Right lobe of liver (tissue), 6 donors: ENCODE data around the gene BZW1. TPM values are rescaled to one million over a fixed set of nuclear protein-coding genes. Genes with fewer than 3 reads are reported as not detected.
A peak's percentile ranks its signal among the peaks of the same experiment; 100 is the strongest.

Experiments used
- ATAC-seq, 4 donors: fragments of 200-7000 bp; cut with Tn5 transposase; one replicate each; pipeline ENCODE4 v1.9.1; 2020; ENCODE audit warnings: mild to moderate bottlenecking in 4 of 4, moderate library complexity in 4 of 4
- DNase-seq, 3 donors: peaks; one replicate each; pipeline ENCODE4 v3.0.0-alpha.2; 2020
- H3K27ac ChIP-seq, 3 donors: fragments of 200-600 bp; one replicate each; pipeline ENCODE4 v1.8.0; 2022
- H3K27me3 ChIP-seq, 2 donors: fragments of 200-600 bp; one replicate each; pipeline ENCODE4 v1.8.0; 2022
- H3K36me3 ChIP-seq, 4 donors: fragments of 200-600 bp; sonication (generic) in 1 of 4; one replicate each; pipeline versions ENCODE4 v1.5.1 to v1.8.0; 2017 to 2022; ENCODE audit warnings: control low read depth in 1 of 4
- H3K4me1 ChIP-seq, 4 donors: fragments of 200-600 bp; sonication (generic) in 1 of 4; one replicate each; pipeline versions ENCODE4 v1.5.1 to v1.8.0; 2017 to 2022; ENCODE audit warnings: control low read depth in 1 of 4
- H3K4me3 ChIP-seq, 3 donors: fragments of 200-600 bp; one replicate each; pipeline ENCODE4 v1.8.0; 2022
- H3K9me3 ChIP-seq, 4 donors: fragments of 200-600 bp; sonication (generic) in 1 of 4; one replicate each; pipeline versions ENCODE4 v1.5.1 to v1.8.0; 2017 to 2022; ENCODE audit warnings: control low read depth in 1 of 4
- POLR2A ChIP-seq: fragments of 450-650 bp; IDR thresholded peaks from one replicate; pipeline ENCODE4 v1.6.1; 2017; ENCODE audit warnings: antibody characterized with exemption, mild to moderate bottlenecking
- WGBS: methylation state at CpG from one replicate; pipeline ENCODE4 v1.1.6; 2018; ENCODE audit warnings: low coverage, low lambda C conversion rate; ENCODE audit not compliant: insufficient coverage; ENCODE audit errors: missing lambda C conversion rate; 5-methylcytosine and 5-hydroxymethylcytosine counted together
- intact Hi-C, 2 donors: fragments of 100-400 bp; cut with DNase I; formaldehyde crosslinking; loops; one replicate each; pipeline versions ENCODE4 v1.11.2 to v1.14.1; 2022
- total RNA-seq, 6 experiments: library from RNA; depleted of rRNA in 2 of 6; stranded (reverse); fragments of >200 nt in 2 of 6; fragmentation: NEBNext Ultra II Directional in 3 of 6; extraction: Animal tissue kit (Norgen Biotek cat#: 25700) in 3 of 6; gene quantifications; one replicate each; pipeline versions ENCODE4 v1.1.0 to v1.2.4, GENCODE V29; 2016 to 2023
- TF ChIP-seq, protein P1 (sequence below), 4 donors: fragments of 200-600 bp in 3 of 4; fragments of 450-650 bp in 1 of 4; IDR thresholded peaks; one replicate each; pipeline versions ENCODE4 v1.5.1 to v1.8.0; 2016 to 2022; ENCODE audit warnings: antibody characterized with exemption in 4 of 4, mild to moderate bottlenecking in 2 of 4
- donor health status: DM: no; HTN: yes; CAD: no.
- donor health status: DM: no; HTN: no; CAD: no.
- donor health status: DM: no; HTN: no; CAD: no.
- donor health status: DM: no; HTN: yes; CAD: no.
- donor health status: DM: no; HTN: yes; CAD: no.

BZW1 gene
- total RNA-seq, 6 experiments from 2014 or later, result 176 to 239 (median 210) TPM

DNA sequence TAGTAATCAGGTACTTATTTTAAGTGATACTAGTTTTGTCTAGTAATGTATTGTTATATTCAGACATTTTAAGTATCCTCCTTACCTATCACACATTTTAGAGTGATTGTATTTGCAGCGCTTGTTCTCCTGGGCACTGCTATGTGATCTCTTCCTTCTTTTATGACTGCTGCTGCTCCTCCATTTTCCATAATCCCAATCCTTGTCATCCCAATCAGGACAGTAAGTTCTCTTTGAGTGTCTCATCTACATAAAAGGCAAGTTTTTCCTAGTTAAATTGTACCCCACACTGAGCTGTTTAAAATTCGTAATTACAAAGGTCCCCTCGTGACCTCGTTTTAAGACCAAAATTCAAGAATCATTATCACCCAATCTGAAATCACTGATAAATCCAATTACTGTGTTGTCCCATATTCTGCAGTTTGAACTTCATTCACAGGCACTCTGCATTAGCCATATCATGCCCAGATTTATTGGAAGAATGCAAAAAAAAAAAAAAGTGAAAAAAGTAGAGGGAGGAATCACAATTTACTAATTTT is 50.0 kb downstream of the BZW1 start:
- Histone ChIP-seq H3K4me3 (peak overlapping the region; percentile 48 to 79 (median 67)), H3K4me1 (peaks cover 0 to 43% (median 7%) of the 10 kb centered on the region in 4 donors), H3K36me3 (peaks cover 15 to 35% (median 27%) of the 10 kb centered on the region in 4 donors), H3K9me3 (no peaks in the 10 kb centered on the region), H3K27me3 (no peaks in the 10 kb centered on the region), H3K27ac (peak overlapping the region; percentile 100)
- ATAC-seq, result no peak
- intact Hi-C loops, result no loop called here
- WGBS, result under 1% methylated on average over 4 of the region's 4 CpGs
- no peak for TF ChIP-seq POLR2A
- TF ChIP-seq, protein P1, sequence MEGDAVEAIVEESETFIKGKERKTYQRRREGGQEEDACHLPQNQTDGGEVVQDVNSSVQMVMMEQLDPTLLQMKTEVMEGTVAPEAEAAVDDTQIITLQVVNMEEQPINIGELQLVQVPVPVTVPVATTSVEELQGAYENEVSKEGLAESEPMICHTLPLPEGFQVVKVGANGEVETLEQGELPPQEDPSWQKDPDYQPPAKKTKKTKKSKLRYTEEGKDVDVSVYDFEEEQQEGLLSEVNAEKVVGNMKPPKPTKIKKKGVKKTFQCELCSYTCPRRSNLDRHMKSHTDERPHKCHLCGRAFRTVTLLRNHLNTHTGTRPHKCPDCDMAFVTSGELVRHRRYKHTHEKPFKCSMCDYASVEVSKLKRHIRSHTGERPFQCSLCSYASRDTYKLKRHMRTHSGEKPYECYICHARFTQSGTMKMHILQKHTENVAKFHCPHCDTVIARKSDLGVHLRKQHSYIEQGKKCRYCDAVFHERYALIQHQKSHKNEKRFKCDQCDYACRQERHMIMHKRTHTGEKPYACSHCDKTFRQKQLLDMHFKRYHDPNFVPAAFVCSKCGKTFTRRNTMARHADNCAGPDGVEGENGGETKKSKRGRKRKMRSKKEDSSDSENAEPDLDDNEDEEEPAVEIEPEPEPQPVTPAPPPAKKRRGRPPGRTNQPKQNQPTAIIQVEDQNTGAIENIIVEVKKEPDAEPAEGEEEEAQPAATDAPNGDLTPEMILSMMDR (IDR thresholded peaks at IDR 0.05), result no peak
- DNase-seq, result no peak

DNA sequence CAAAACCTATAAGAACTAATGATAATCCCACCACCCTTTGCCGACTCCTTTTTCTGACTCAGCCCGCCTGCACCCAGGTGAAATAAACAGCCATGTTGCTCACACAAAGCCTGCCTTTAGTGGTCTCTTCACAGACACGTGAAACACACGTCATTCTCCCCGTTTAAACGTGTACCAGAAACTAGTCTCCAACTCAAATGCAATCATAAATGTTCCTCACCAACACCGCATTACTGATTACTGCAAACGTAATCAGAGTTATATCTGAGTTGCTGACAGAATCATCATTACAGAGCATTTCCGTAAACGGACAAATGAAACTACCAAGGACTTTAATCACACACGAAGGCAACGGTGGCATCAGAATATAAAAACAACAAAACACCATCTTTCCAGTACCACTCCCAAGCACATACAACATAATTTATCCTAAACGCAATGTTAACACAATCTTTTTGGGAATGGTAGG is 50.9 kb downstream of the BZW1 start:
- H3K36me3 ChIP-seq, result peaks cover 15 to 26% (median 19%) of the 10 kb centered on the region in 4 donors
- peak in 1 of 4 donors; percentile 6 for ATAC-seq

DNA sequence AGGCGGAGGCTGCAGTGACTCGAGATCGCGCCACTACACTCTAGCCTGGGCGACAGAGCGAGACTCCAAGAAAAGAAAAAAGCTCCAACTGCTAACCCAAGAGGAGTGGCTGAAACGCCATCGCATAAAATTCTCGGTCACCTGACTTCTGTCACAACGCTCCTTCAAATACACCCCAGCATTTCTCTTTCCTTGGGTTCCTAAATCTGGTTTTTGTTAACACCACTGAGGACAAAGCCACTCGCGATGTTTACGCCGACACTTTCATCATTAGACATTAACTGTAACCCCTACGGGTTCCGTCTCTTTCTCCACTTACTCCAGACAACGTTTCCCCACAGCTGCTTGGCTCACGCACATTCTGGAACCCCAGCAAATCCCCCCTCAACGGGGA is 52.1 kb downstream of the BZW1 start:
- Histone ChIP-seq H3K4me1 (peaks cover 0 to 48% (median 6%) of the 10 kb centered on the region in 4 donors), H3K36me3 (peaks cover 5 to 14% (median 10%) of the 10 kb centered on the region in 4 donors), H3K27ac (peak overlapping the region; percentile 100), H3K9me3 (no peaks in the 10 kb centered on the region), H3K4me3 (peak overlapping the region; percentile 48 to 79 (median 67)), H3K27me3 (no peaks in the 10 kb centered on the region)
- ATAC-seq (peak in 2 of 4 donors; percentile 1), DNase-seq (no peak)
- TF ChIP-seq, protein P1 (IDR thresholded peaks at IDR 0.05), result no peak
- no peak for TF ChIP-seq POLR2A
- intact Hi-C loops, result no loop called here
- WGBS, result 0% methylated on average over 19 of the region's 19 CpGs

More for the DNA sequence above, 50.9 kb downstream of the BZW1 start:
- H3K4me1 ChIP-seq, result peaks cover 0 to 52% (median 7%) of the 10 kb centered on the region in 4 donors
- peak overlapping the region; percentile 48 to 79 (median 67) for H3K4me3 ChIP-seq
- intact Hi-C loops, result no loop called here
- peak overlapping the region; percentile 100 for H3K27ac ChIP-seq
- no peaks in the 10 kb centered on the region for H3K9me3 ChIP-seq
- WGBS, result under 1% methylated on average over 13 of the region's 13 CpGs
- DNase-seq, result no peak
- TF ChIP-seq, protein P1 (IDR thresholded peaks at IDR 0.05), result no peak
- TF ChIP-seq POLR2A, result peak; percentile 53
- H3K27me3 ChIP-seq, result no peaks in the 10 kb centered on the region

DNA sequence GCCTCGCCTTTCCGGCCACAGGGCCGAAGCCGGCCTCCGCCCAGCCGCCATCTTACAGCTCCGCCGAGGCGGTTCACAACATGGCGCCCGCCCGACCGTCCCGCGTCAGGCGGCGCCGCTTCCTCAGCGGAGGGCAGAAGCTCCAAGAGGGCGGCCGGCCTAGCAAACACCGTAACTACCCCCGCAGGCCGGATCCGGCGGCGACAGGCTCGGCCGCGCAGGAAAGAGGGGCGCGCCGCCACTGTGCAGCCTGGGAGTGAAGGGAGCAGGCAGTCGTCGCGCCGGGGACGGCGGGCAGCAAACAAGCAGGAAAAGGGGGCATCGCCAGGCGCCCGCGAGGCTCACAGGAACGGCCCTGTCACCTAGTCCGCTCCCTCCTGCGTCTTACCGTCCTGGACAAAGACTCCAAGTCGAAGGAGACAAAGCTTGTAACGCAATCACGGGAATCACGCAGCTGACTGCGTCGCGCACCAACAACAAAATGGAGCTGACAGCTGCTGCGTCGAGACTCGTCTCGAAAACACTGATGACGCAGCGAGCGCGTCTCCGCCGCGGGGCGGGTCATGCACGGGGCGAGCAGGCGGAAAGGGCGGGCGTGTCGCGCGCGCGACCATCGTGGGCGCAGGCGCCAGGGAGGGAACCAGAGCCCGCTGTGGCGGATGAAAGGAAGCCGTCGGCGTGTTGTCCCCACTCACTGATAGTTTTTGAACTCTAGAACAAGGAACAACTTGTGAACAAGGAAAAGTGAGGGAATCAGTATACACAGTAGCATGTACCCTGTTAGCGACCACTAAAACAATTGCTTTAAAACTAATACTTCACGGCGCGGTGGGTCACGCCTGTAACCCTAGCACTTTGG is 52.7 kb downstream of the BZW1 start, which contains the start of gene CLK1:
TSS of gene CLK1 (minus strand) at position 483 of the 859 bp plus-strand sequence. CDS start 2,796 bp downstream, outside the sequence.
- H3K4me3 ChIP-seq, result peak within 1 kb of the TSS; percentile 48 to 79 (median 67)
- ATAC-seq, result peak; percentile 81 to 91 (median 85)
- peak; percentile 97 to 98 (median 98) for DNase-seq
- peak within 1 kb of the TSS; percentile 100 for H3K27ac ChIP-seq
- no peaks in the 10 kb centered on the region for H3K27me3 ChIP-seq
- intact Hi-C loops, result no loop called here
- peaks cover 0 to 41% (median 3%) of the 10 kb centered on the region in 4 donors for H3K4me1 ChIP-seq
- under 1% methylated on average over 37 of the region's 89 CpGs for WGBS
- H3K9me3 ChIP-seq, result no peaks in the 10 kb centered on the region
- H3K36me3 ChIP-seq, result peaks cover 2 to 8% (median 4%) of the 10 kb centered on the region in 4 donors
- TF ChIP-seq, protein P1 (IDR thresholded peaks at IDR 0.05), result no peak
- peak; percentile 99 for TF ChIP-seq POLR2A
